Measurements from ENCODE around the gene MYH7B. TPM values are rescaled to one million over a fixed set of nuclear protein-coding genes. Genes with fewer than 3 reads are reported as not detected.

MYH7B gene
- total RNA-seq, 2 donors from 2014 or later = 0.46 to 1.2 TPM

DNA sequence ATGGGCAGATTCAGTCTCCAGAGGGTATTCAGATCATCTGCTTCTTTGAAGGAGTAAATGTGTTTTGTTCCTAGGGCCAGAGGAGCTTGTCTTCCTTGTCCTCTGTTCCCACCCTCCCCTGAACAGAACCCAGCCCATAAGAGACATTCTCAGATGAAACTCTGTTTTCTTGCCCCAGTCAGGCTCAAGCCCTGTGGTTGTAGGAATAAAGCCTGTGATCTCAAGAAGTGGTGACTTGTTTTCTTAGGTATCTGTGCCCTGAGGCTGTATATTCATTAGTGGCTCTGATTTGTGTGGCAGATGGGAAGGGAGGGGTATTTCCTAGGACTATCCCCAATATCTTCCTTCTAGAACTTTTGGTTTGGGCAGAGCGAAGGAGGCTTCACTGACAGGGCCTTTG, 27.9 kb upstream of the MYH7B start:
- Mint-ChIP-seq H3K27ac (no peak overlapping the region), H3K36me3 (ENCODE audit: insufficient read depth in 2 of 2) (peaks cover 4 to 11% of the 10 kb centered on the region in 2 donors), H3K27me3 (ENCODE audit: low read depth) (no peaks in the 10 kb centered on the region), H3K4me3 (no peak overlapping the region), H3K4me1 (ENCODE audit: low read depth) (peaks cover 9% of the 10 kb centered on the region), H3K9me3 (no peaks in the 10 kb centered on the region)
- DNase-seq = no peak
- no peak for ATAC-seq (replicated peaks in 1 of 2)

DNA sequence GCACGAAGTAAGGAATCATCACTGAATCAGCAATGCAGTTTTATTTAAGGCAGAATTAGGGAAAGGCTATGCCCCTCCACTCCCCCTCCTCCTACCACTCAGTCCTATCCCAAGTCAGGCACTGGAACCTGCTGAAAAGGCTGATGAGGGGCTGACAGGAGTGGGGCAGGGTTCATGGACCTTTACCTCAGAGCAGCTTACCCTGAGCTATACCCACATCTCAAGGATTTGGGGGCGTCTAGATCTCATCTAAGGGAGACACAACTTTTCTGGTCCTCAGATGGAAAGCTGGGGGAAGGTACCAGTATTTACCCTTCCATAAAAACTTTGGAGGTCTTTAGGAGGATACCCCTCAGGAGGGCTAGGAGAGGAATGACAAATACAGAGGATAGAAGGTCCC, 27.3 kb upstream of the MYH7B start:
- Mint-ChIP-seq H3K27me3 (ENCODE audit: low read depth) (no peaks in the 10 kb centered on the region), H3K4me3 (no peak overlapping the region), H3K9me3 (no peaks in the 10 kb centered on the region), H3K36me3 (ENCODE audit: insufficient read depth in 2 of 2) (peaks cover 4 to 11% of the 10 kb centered on the region in 2 donors), H3K4me1 (ENCODE audit: low read depth) (peaks cover 9% of the 10 kb centered on the region), H3K27ac (no peak overlapping the region)
- no peak for DNase-seq
- no peak for ATAC-seq (replicated peaks in 1 of 2)

DNA sequence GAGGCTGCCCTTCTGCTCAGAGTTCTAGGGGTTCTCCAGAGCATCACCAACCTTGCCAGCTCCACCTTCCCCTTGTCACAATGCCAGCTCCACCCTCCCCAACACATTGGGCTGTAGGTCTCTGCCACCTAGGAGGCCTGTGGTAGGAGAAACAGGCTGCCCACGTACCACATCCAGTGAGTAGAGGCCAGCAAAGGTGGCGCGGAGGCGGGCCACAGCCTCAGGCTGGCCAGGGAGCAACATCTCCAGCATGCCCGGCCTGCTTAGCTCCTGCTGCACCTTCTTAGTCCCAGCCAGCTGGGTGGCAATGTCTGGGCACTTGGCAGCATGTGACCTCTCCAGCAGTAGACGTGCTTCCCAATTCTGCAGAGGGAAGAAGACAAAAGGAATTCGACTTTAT, 23.9 kb upstream of the MYH7B start:
- H3K4me1 Mint-ChIP-seq (ENCODE audit: low read depth) = no peaks in the 10 kb centered on the region
- H3K36me3 Mint-ChIP-seq (ENCODE audit: insufficient read depth in 2 of 2) = peaks cover 4 to 16% of the 10 kb centered on the region in 2 donors
- H3K4me3 Mint-ChIP-seq = no peak overlapping the region
- no peaks in the 10 kb centered on the region for H3K9me3 Mint-ChIP-seq
- H3K27me3 Mint-ChIP-seq (ENCODE audit: low read depth) = no peaks in the 10 kb centered on the region
- no peak for DNase-seq
- H3K27ac Mint-ChIP-seq = no peak overlapping the region
- no peak for ATAC-seq (replicated peaks in 1 of 2)

- DNase-seq (no peak), ATAC-seq (replicated peaks in 1 of 2) (no peak)
- H3K4me3 Mint-ChIP-seq = no peak overlapping the region
- H3K4me1 Mint-ChIP-seq (ENCODE audit: low read depth) = no peaks in the 10 kb centered on the region
- no peaks in the 10 kb centered on the region for H3K9me3 Mint-ChIP-seq
- H3K27ac Mint-ChIP-seq = no peak overlapping the region
- H3K27me3 Mint-ChIP-seq (ENCODE audit: low read depth) = no peaks in the 10 kb centered on the region
- peaks cover 2 to 6% of the 10 kb centered on the region in 2 donors for H3K36me3 Mint-ChIP-seq (ENCODE audit: insufficient read depth in 2 of 2)
Measured at GRCh38 chr20:34938466-34939163, 17.1 kb upstream of the MYH7B start.

GRCh38 chr20:34940081-34940481, 15.6 kb upstream of the MYH7B start:
- H3K4me3 Mint-ChIP-seq = no peak overlapping the region
- H3K27ac Mint-ChIP-seq = no peak overlapping the region
- H3K4me1 Mint-ChIP-seq (ENCODE audit: low read depth) = no peaks in the 10 kb centered on the region
- DNase-seq (no peak), ATAC-seq (replicated peaks in 1 of 2) (no peak)
- H3K9me3 Mint-ChIP-seq = no peaks in the 10 kb centered on the region
- peaks cover 2 to 4% of the 10 kb centered on the region in 2 donors for H3K36me3 Mint-ChIP-seq (ENCODE audit: insufficient read depth in 2 of 2)
- H3K27me3 Mint-ChIP-seq (ENCODE audit: low read depth) = no peaks in the 10 kb centered on the region

GRCh38 chr20:34941226-34941625, 14.4 kb upstream of the MYH7B start:
- ATAC-seq (replicated peaks in 1 of 2) = no peak
- Mint-ChIP-seq H3K4me3 (no peak overlapping the region), H3K27me3 (ENCODE audit: low read depth) (no peaks in the 10 kb centered on the region), H3K36me3 (ENCODE audit: insufficient read depth in 2 of 2) (peaks cover 5 to 6% of the 10 kb centered on the region in 2 donors), H3K4me1 (ENCODE audit: low read depth) (no peaks in the 10 kb centered on the region), H3K27ac (no peak overlapping the region), H3K9me3 (no peaks in the 10 kb centered on the region)
- DNase-seq = no peak

- Mint-ChIP-seq H3K4me3 (no peak overlapping the region), H3K27me3 (ENCODE audit: low read depth) (no peaks in the 10 kb centered on the region), H3K4me1 (ENCODE audit: low read depth) (no peaks in the 10 kb centered on the region), H3K27ac (no peak overlapping the region), H3K9me3 (no peaks in the 10 kb centered on the region), H3K36me3 (ENCODE audit: insufficient read depth in 2 of 2) (peaks cover 5 to 6% of the 10 kb centered on the region in 2 donors)
- DNase-seq (no peak), ATAC-seq (replicated peaks in 1 of 2) (no peak)
Measured at GRCh38 chr20:34942301-34942700, 13.4 kb upstream of the MYH7B start.

DNA sequence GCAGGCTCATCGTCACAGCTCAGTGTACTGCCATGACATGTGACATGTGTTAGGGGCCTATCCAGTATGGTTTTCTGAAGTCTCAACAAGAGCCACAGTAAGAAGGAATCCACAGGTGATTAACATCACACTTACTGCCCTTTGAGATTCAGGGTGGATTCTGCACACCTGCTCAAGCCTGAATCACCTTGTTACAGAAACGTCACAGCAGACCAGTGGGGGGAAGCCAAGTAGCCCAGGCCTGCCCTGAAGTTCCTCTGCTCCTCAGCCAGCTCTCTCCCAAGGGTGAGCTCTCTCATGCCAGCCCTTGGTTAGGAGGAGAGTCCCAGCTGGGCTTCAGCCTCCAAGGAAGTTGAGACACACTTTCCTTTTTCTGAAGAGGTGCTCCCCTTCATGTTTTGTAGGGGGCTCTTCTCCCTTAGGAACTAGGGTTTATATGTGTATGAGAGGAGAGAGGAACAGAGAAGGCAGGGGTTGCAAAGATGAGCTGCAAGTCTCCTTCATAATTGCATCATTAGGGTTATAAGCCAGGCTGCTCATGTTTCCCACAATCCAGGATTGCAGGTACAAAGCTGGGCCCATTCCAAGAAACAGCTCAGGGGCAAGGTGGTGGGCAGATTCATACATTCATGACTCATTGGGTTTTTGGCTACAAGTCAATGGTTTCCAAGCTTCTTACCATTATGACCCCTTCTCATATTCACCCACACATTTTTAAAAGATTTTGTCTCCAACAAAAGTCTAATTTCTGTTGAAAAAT, 11.7 kb upstream of the MYH7B start:
- no peak overlapping the region for H3K27ac Mint-ChIP-seq
- peaks cover 3 to 8% of the 10 kb centered on the region in 2 donors for H3K36me3 Mint-ChIP-seq (ENCODE audit: insufficient read depth in 2 of 2)

GRCh38 chr20:34945315-34946077, 10.2 kb upstream of the MYH7B start:
- Mint-ChIP-seq H3K27me3 (ENCODE audit: low read depth) (no peaks in the 10 kb centered on the region), H3K27ac (peak overlapping the region; percentile 10)
- no peak for ATAC-seq (replicated peaks in 1 of 2)

More for the DNA sequence above, 11.7 kb upstream of the MYH7B start:
- Mint-ChIP-seq H3K27me3 (ENCODE audit: low read depth) (no peaks in the 10 kb centered on the region), H3K9me3 (no peaks in the 10 kb centered on the region), H3K4me1 (ENCODE audit: low read depth) (peaks cover 6% of the 10 kb centered on the region), H3K4me3 (no peak overlapping the region)
- ATAC-seq (replicated peaks in 1 of 2) (no peak), DNase-seq (no peak)

GRCh38 chr20:34946661-34947060, 9.0 kb upstream of the MYH7B start:
- DNase-seq (no peak), ATAC-seq (replicated peaks in 1 of 2) (no peak)
- Mint-ChIP-seq H3K9me3 (no peaks in the 10 kb centered on the region), H3K36me3 (ENCODE audit: insufficient read depth in 2 of 2) (peaks cover 6 to 8% of the 10 kb centered on the region in 2 donors), H3K27me3 (ENCODE audit: low read depth) (no peaks in the 10 kb centered on the region), H3K4me1 (ENCODE audit: low read depth) (peaks cover 6% of the 10 kb centered on the region), H3K4me3 (no peak overlapping the region), H3K27ac (no peak overlapping the region)

More at GRCh38 chr20:34945315-34946077, 10.2 kb upstream of the MYH7B start:
- DNase-seq = no peak
- peaks cover 6 to 8% of the 10 kb centered on the region in 2 donors for H3K36me3 Mint-ChIP-seq (ENCODE audit: insufficient read depth in 2 of 2)
- H3K9me3 Mint-ChIP-seq = no peaks in the 10 kb centered on the region
- no peak overlapping the region for H3K4me3 Mint-ChIP-seq
- peaks cover 6% of the 10 kb centered on the region for H3K4me1 Mint-ChIP-seq (ENCODE audit: low read depth)

- Mint-ChIP-seq H3K4me3 (no peak overlapping the region), H3K27me3 (ENCODE audit: low read depth) (no peaks in the 10 kb centered on the region), H3K9me3 (no peaks in the 10 kb centered on the region), H3K36me3 (ENCODE audit: insufficient read depth in 2 of 2) (peaks cover 6 to 8% of the 10 kb centered on the region in 2 donors), H3K27ac (no peak overlapping the region), H3K4me1 (ENCODE audit: low read depth) (peaks cover 6% of the 10 kb centered on the region)
- DNase-seq = no peak
- no peak for ATAC-seq (replicated peaks in 1 of 2)
Measured at GRCh38 chr20:34947336-34947735, 8.3 kb upstream of the MYH7B start.

- no peak overlapping the region for H3K4me3 Mint-ChIP-seq
- peaks cover 6% of the 10 kb centered on the region for H3K4me1 Mint-ChIP-seq (ENCODE audit: low read depth)
- DNase-seq = no peak
- no peaks in the 10 kb centered on the region for H3K27me3 Mint-ChIP-seq (ENCODE audit: low read depth)
- peaks cover 6 to 8% of the 10 kb centered on the region in 2 donors for H3K36me3 Mint-ChIP-seq (ENCODE audit: insufficient read depth in 2 of 2)
- no peak overlapping the region for H3K27ac Mint-ChIP-seq
- ATAC-seq (replicated peaks in 1 of 2) = peak in 1 of 2 donors; percentile 69
- H3K9me3 Mint-ChIP-seq = no peaks in the 10 kb centered on the region
Measured at GRCh38 chr20:34948030-34948429, 7.6 kb upstream of the MYH7B start.

DNA sequence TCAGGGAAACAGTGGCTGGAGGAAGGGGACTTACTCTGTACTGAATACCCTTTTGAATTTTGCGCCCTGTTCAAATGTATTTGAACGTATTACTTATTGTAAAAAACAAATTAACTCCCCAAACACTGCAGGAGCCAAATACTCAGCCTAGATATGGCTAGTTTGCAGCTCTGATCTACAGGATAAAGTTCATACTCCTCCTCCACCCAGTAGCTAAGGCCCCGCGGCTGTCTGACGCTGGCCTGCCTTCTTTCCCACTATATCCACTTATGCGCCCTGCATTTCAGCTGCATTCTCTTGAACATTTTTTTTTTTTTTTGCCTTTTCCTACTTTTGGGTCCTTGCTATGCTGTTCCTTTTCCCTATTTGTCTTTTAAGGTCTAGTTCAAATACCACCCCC, 6.5 kb upstream of the MYH7B start:
- DNase-seq = no peak
- peaks cover 6 to 8% of the 10 kb centered on the region in 2 donors for H3K36me3 Mint-ChIP-seq (ENCODE audit: insufficient read depth in 2 of 2)
- ATAC-seq (replicated peaks in 1 of 2) = no peak
- peaks cover 6% of the 10 kb centered on the region for H3K4me1 Mint-ChIP-seq (ENCODE audit: low read depth)
- H3K4me3 Mint-ChIP-seq = no peak overlapping the region
- H3K9me3 Mint-ChIP-seq = no peaks in the 10 kb centered on the region
- no peak overlapping the region for H3K27ac Mint-ChIP-seq
- H3K27me3 Mint-ChIP-seq (ENCODE audit: low read depth) = no peaks in the 10 kb centered on the region

Data from activated T-cell treated with anti-CD3 and anti-CD28 coated beads, Interleukin-2, amount 50 U/mL, for 72 hours (primary cell).